AG09319 (cell line): ENCODE measurements around the gene MVB12B.

Experiments used
- DNase-seq: peaks from one replicate; pipeline ENCODE4 v3.0.0-alpha.2; 2010; ENCODE audit warnings: low read depth; ENCODE audit errors: extremely low read depth
- TF ChIP-seq, protein P1 (sequence below): IDR thresholded peaks from 2 replicates; pipeline ENCODE4 v1.5.1; 2011; ENCODE audit warnings: low read depth, mild to moderate bottlenecking, inconsistent platforms, low read length, moderate library complexity

MVB12B gene

DNA sequence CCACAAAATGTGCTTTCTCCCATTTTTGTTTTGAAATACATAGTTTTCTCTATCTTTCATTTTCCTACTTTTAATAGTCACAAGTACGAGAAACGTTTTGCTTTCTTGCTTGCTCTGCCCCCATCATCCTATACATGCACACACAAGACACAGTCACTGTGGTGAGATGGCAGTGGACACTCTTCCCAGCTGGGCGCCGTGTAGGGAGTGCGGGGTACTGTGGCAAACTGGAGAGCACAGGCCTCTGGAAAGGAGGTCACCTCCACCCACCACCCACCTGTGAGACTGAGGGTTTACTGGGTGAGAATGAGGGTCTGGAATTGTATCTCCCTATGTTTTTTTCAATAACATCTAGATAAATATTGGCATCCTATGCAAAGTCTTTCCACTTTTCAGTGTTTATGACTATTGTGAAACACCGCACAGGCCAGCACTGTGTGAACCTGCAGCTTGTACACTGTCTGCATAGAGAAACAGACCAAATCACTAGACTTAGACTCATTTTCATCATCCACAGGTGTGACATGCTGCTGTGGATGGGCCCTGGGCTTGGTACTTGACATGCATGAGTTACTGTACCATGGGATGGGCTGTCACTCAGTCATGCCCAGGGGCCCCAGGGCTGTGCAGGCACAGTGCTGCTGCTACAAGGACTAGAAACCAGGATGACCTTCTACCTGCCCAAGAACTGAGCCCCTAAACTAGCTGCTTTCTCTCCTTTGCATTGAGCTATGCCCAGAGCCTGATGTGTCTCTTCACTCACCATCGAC lies 169.0 kb downstream of the MVB12B start:
- DNase-seq: no peak
- TF ChIP-seq, protein P1, sequence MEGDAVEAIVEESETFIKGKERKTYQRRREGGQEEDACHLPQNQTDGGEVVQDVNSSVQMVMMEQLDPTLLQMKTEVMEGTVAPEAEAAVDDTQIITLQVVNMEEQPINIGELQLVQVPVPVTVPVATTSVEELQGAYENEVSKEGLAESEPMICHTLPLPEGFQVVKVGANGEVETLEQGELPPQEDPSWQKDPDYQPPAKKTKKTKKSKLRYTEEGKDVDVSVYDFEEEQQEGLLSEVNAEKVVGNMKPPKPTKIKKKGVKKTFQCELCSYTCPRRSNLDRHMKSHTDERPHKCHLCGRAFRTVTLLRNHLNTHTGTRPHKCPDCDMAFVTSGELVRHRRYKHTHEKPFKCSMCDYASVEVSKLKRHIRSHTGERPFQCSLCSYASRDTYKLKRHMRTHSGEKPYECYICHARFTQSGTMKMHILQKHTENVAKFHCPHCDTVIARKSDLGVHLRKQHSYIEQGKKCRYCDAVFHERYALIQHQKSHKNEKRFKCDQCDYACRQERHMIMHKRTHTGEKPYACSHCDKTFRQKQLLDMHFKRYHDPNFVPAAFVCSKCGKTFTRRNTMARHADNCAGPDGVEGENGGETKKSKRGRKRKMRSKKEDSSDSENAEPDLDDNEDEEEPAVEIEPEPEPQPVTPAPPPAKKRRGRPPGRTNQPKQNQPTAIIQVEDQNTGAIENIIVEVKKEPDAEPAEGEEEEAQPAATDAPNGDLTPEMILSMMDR: no peak

- TF ChIP-seq, protein P1: no peak
- no peak for DNase-seq
Measured at GRCh38 chr9:126496181-126496576, 169.6 kb downstream of the MVB12B start.

- TF ChIP-seq, protein P1: no peak
- no peak for DNase-seq
Measured at GRCh38 chr9:126496781-126497659, 170.4 kb downstream of the MVB12B start.

GRCh38 chr9:126497660-126498275 lies 171.1 kb downstream of the MVB12B start:
- TF ChIP-seq, protein P1: no peak
- no peak for DNase-seq

- DNase-seq: no peak
- TF ChIP-seq, protein P1: no peak
Measured at GRCh38 chr9:126498331-126498730, 171.7 kb downstream of the MVB12B start.

- TF ChIP-seq, protein P1: peak; percentile 91
- DNase-seq: no peak
Measured at GRCh38 chr9:126499005-126499910, 172.6 kb downstream of the MVB12B start.
